Myocyte (in vitro differentiated cells): ENCODE results near the gene BCLAF1. TPM values are rescaled to one million over a fixed set of nuclear protein-coding genes. Genes with fewer than 3 reads are reported as not detected.
"Not testable (repeated sequence)": the region's sequence is repeated elsewhere in the genome, so short reads cannot be mapped to it uniquely, and the experiment has no call there.

Experiments
- DNase-seq: peaks from one replicate; pipeline ENCODE4 v3.0.0-alpha.2; 2012; ENCODE audit warnings: low read depth
- total RNA-seq: library from RNA; depleted of rRNA; stranded (reverse); fragments of >200 nt; gene quantifications from 2 replicates; pipeline ENCODE4 v1.2.3, GENCODE V29; 2014

Gene BCLAF1
- total RNA-seq, 1 donor from 2014 or later: 135 TPM

- DNase-seq: no peak
Measured at GRCh38 chr6:136309171-136309570, 19.5 kb upstream of the BCLAF1 start.

GRCh38 chr6:136308469-136308868 lies 18.8 kb upstream of the BCLAF1 start:
- DNase-seq: not testable (repeated sequence)

GRCh38 chr6:136307351-136307750 lies 17.7 kb upstream of the BCLAF1 start:
- DNase-seq: no peak

GRCh38 chr6:136306466-136306865 lies 16.8 kb upstream of the BCLAF1 start:
- no peak for DNase-seq

- no peak for DNase-seq
Measured at GRCh38 chr6:136304410-136304809, 14.8 kb upstream of the BCLAF1 start.

GRCh38 chr6:136303516-136303915 lies 13.9 kb upstream of the BCLAF1 start:
- no peak for DNase-seq

GRCh38 chr6:136294621-136295020 lies 5.0 kb upstream of the BCLAF1 start:
- no peak for DNase-seq

GRCh38 chr6:136290410-136291010 lies 864 bp upstream of the BCLAF1 start:
- peak; percentile 95 for DNase-seq

- DNase-seq: peak; percentile 89
Measured at GRCh38 chr6:136289327-136289578, 393 bp downstream of the BCLAF1 start.

- peak; percentile 88 for DNase-seq
Measured at GRCh38 chr6:136288566-136289326, 900 bp downstream of the BCLAF1 start.

GRCh38 chr6:136284909-136285308 lies 4.7 kb downstream of the BCLAF1 start:
- peak; percentile 16 for DNase-seq

GRCh38 chr6:136282906-136283305 lies 6.7 kb downstream of the BCLAF1 start:
- DNase-seq: no peak

GRCh38 chr6:136280032-136280609 lies 9.5 kb downstream of the BCLAF1 start:
- peak; percentile 15 for DNase-seq

GRCh38 chr6:136274062-136274461 lies 15.6 kb downstream of the BCLAF1 start:
- no peak for DNase-seq

- DNase-seq: no peak
Measured at GRCh38 chr6:136265101-136265500, 24.5 kb downstream of the BCLAF1 start.

GRCh38 chr6:136262940-136263339 lies 26.7 kb downstream of the BCLAF1 start:
- DNase-seq: no peak

- no peak for DNase-seq
Measured at GRCh38 chr6:136254851-136255466, 34.7 kb downstream of the BCLAF1 start.

- no peak for DNase-seq
Measured at GRCh38 chr6:136253734-136254133, 35.9 kb downstream of the BCLAF1 start.

- DNase-seq: no peak
Measured at GRCh38 chr6:136252441-136252840, 37.2 kb downstream of the BCLAF1 start.

- no peak for DNase-seq
Measured at GRCh38 chr6:136251394-136251793, 38.3 kb downstream of the BCLAF1 start.

- DNase-seq: no peak
Measured at GRCh38 chr6:136250686-136251008, 39.0 kb downstream of the BCLAF1 start.

GRCh38 chr6:136249811-136250685 lies 39.6 kb downstream of the BCLAF1 start, which contains the start of gene MTFR2:
Gene MTFR2, minus strand, starts transcription at chr6:136250311. Its CDS starts 1,212 bp downstream, at chr6:136249099.
- peak; percentile 100 for DNase-seq
